Keratinocyte (primary cell): ENCODE results near the gene ACOXL. TPM values are rescaled to one million over a fixed set of nuclear protein-coding genes. Genes with fewer than 3 reads are reported as not detected.

Experiments used
- DNase-seq: peaks from one replicate; pipeline ENCODE4 v3.0.0-alpha.2; 2011; ENCODE audit warnings: low read depth, missing footprints, low spot score
- FAIRE-seq: peaks from 2 replicates; lab custom pipeline; 2011; peaks lifted over from hg19 to GRCh38; lab: Jason Lieb, UNC
- H2AFZ ChIP-seq: 2 replicates; pipeline ENCODE4 v1.6.0; 2012; ENCODE audit warnings: low read length, control low read depth, inconsistent platforms; ENCODE audit not compliant: control insufficient read depth
- H3K27ac ChIP-seq: 2 replicates; pipeline ENCODE4 v1.5.1; 2011; ENCODE audit warnings: low read length; ENCODE audit not compliant: control insufficient read depth, insufficient read depth
- H3K27me3 ChIP-seq: 3 replicates; pipeline ENCODE4 v1.6.0; 2011; ENCODE audit warnings: low read length; ENCODE audit not compliant: control insufficient read depth, insufficient read depth; ENCODE audit errors: extremely low read depth
- H3K36me3 ChIP-seq, 2 experiments: 2 replicates in 1 of 2; 3 replicates in 1 of 2; pipeline ENCODE4 v1.5.1; 2011; ENCODE audit warnings: low read length in 2 of 2, mild to moderate bottlenecking in 1 of 2; ENCODE audit not compliant: control insufficient read depth in 2 of 2, insufficient read depth in 2 of 2; ENCODE audit errors: extremely low read depth in 1 of 2
- H3K4me1 ChIP-seq: 3 replicates; pipeline ENCODE4 v1.5.1; 2011; ENCODE audit warnings: low read length; ENCODE audit not compliant: control insufficient read depth, insufficient read depth; ENCODE audit errors: extremely low read depth
- H3K4me2 ChIP-seq: 3 replicates; pipeline ENCODE4 v1.6.0; 2011; ENCODE audit warnings: low read depth, low read length; ENCODE audit not compliant: control insufficient read depth, insufficient read depth; ENCODE audit errors: extremely low read depth
- H3K4me3 ChIP-seq, 3 experiments: fragments of 200-600 bp in 1 of 3; sonication (generic) in 1 of 3; 2 replicates in 2 of 3; 3 replicates in 1 of 3; pipeline ENCODE4 v1.5.1; 2011 to 2016; ENCODE audit warnings: low read length in 3 of 3, mild to moderate bottlenecking in 3 of 3, control low read depth in 2 of 3, inconsistent platforms in 1 of 3, low read depth in 1 of 3, mixed read lengths in 1 of 3, mixed run types in 1 of 3, moderate library complexity in 1 of 3; ENCODE audit not compliant: control insufficient read depth in 2 of 3, insufficient read depth in 2 of 3; ENCODE audit errors: extremely low read depth in 1 of 3
- H3K79me2 ChIP-seq: 2 replicates; pipeline ENCODE4 v1.6.0; 2012; ENCODE audit warnings: low read length; ENCODE audit not compliant: control insufficient read depth, insufficient read depth
- H3K9ac ChIP-seq: 3 replicates; pipeline ENCODE4 v1.6.0; 2011; ENCODE audit warnings: low read length; ENCODE audit not compliant: control insufficient read depth, insufficient read depth; ENCODE audit errors: extremely low read depth
- H3K9me1 ChIP-seq: 3 replicates; pipeline ENCODE4 v1.6.0; 2011; ENCODE audit warnings: low read length; ENCODE audit not compliant: control insufficient read depth, insufficient read depth; ENCODE audit errors: extremely low read depth
- H3K9me3 ChIP-seq: 2 replicates; pipeline ENCODE4 v1.5.1; 2012; ENCODE audit warnings: low read depth, low read length; ENCODE audit not compliant: control insufficient read depth
- H4K20me1 ChIP-seq: 3 replicates; pipeline ENCODE4 v1.6.0; 2011; ENCODE audit warnings: low read length; ENCODE audit not compliant: control insufficient read depth, insufficient read depth; ENCODE audit errors: extremely low read depth
- CTCF ChIP-seq, 3 experiments: IDR thresholded peaks in 1 of 3; conservative IDR thresholded peaks in 1 of 3; optimal IDR thresholded peaks in 1 of 3; 2 replicates in 2 of 3; 3 replicates in 1 of 3; pipeline versions ENCODE3 to v1.5.1; 2011; ENCODE audit warnings: low read length in 3 of 3, mild to moderate bottlenecking in 3 of 3, moderate library complexity in 2 of 3, control low read depth in 1 of 3, inconsistent platforms in 1 of 3; ENCODE audit not compliant: insufficient read depth in 2 of 3; ENCODE audit errors: extremely low read depth in 1 of 3
- EZH2 ChIP-seq: IDR thresholded peaks from one replicate; pipeline ENCODE4 v1.6.1; 2012; ENCODE audit warnings: inconsistent platforms, mild to moderate bottlenecking, low read length, moderate library complexity
- dilution Hi-C: fragments of 300-500 bp; cut with MboI; formaldehyde crosslinking; loops from one replicate; pipeline ENCODE4 v1.7.0; 2020; ENCODE audit warnings: low sequenced_read_pairs; ENCODE audit not compliant: extremely low pct_ligation_motif_present
- polyA plus RNA-seq, 5 experiments: library from polyadenylated mRNA; depleted of rRNA in 3 of 5; stranded (reverse) in 3 of 5; stranded (forward) in 1 of 5; unstranded in 1 of 5; fragments of >200 nt; gene quantifications; 1 replicate in 1 of 5; 2 replicates in 3 of 5; 3 replicates in 1 of 5; pipeline versions ENCODE4 v1.2.1 to v1.2.3, GENCODE V29; 2011 to 2012; ENCODE audit warnings: missing spikeins in 2 of 5, low read depth in 1 of 5, low replicate concordance in 1 of 5

The ACOXL gene
- polyA plus RNA-seq, 1 donor (not counting 4 experiments of a cell fraction or from before 2014, with no cell fraction given) = 0.04 TPM

- H4K20me1 ChIP-seq = no peaks in the 10 kb centered on the region
- no peak overlapping the region for H3K4me2 ChIP-seq
- peaks cover 10% of the 10 kb centered on the region for H3K27me3 ChIP-seq
- H3K9me3 ChIP-seq = no peaks in the 10 kb centered on the region
- no peak overlapping the region for H3K9ac ChIP-seq
- TF ChIP-seq EZH2 (no peak), CTCF (optimal IDR thresholded peaks at IDR 0.05 in 1 of 3, IDR thresholded peaks at IDR 0.05 in 1 of 3, conservative IDR thresholded peaks at IDR 0.05 in 1 of 3; ENCODE audit: extremely low read depth in 1 of 3, insufficient read depth in 2 of 3, low read length in 3 of 3) (no peak)
- dilution Hi-C loops = no loop called here
- no peak overlapping the region for H3K27ac ChIP-seq
- H2AFZ ChIP-seq = no peak overlapping the region
- no peaks in the 10 kb centered on the region for H3K4me1 ChIP-seq
- no peaks in the 10 kb centered on the region for H3K36me3 ChIP-seq
- H3K79me2 ChIP-seq = no peaks in the 10 kb centered on the region
- no peak overlapping the region for H3K4me3 ChIP-seq
- FAIRE-seq (no peak), DNase-seq (no peak)
- H3K9me1 ChIP-seq = no peaks in the 10 kb centered on the region
These were observed 120.3 kb downstream of the ACOXL start for GRCh38 chr2:110852541-110853263.

GRCh38 chr2:110853516-110853915, 121.1 kb downstream of the ACOXL start:
- no peak overlapping the region for H3K4me2 ChIP-seq
- no peaks in the 10 kb centered on the region for H3K36me3 ChIP-seq
- no peak overlapping the region for H2AFZ ChIP-seq
- no peak overlapping the region for H3K27ac ChIP-seq
- H3K9me3 ChIP-seq = no peaks in the 10 kb centered on the region
- TF ChIP-seq EZH2 (no peak), CTCF (optimal IDR thresholded peaks at IDR 0.05 in 1 of 3, IDR thresholded peaks at IDR 0.05 in 1 of 3, conservative IDR thresholded peaks at IDR 0.05 in 1 of 3; ENCODE audit: extremely low read depth in 1 of 3, insufficient read depth in 2 of 3, low read length in 3 of 3) (peak; percentile 57 to 64 (median 60))
- H3K9me1 ChIP-seq = no peaks in the 10 kb centered on the region
- no peaks in the 10 kb centered on the region for H3K79me2 ChIP-seq
- dilution Hi-C loops = no loop called here
- no peak for FAIRE-seq
- H3K9ac ChIP-seq = no peak overlapping the region
- peaks cover 18% of the 10 kb centered on the region for H3K27me3 ChIP-seq
- no peaks in the 10 kb centered on the region for H3K4me1 ChIP-seq
- no peaks in the 10 kb centered on the region for H4K20me1 ChIP-seq
- DNase-seq = no peak
- H3K4me3 ChIP-seq = no peak overlapping the region
